Astrocyte of the cerebellum (primary cell): ENCODE data around the gene ACACB.

ENCODE experiments used
- DNase-seq: peaks from one replicate; pipeline ENCODE4 v3.0.0-alpha.2; 2011; ENCODE audit warnings: low read depth
- H3K4me3 ChIP-seq: 2 replicates; pipeline ENCODE4 v1.5.1; 2011; ENCODE audit warnings: mild to moderate bottlenecking, low read depth, low read length, moderate library complexity
- in situ Hi-C: cut with HindIII; loops from 2 replicates; pipeline ENCODE4 v1.10.0; 2017; ENCODE audit warnings: low sequenced_read_pairs
- TF ChIP-seq, protein P1 (sequence below): IDR thresholded peaks from 2 replicates; pipeline ENCODE4 v1.5.1; 2012; ENCODE audit warnings: low read length, low read depth, moderate library complexity, mild to moderate bottlenecking; ENCODE audit errors: missing control alignments

ACACB gene

DNA sequence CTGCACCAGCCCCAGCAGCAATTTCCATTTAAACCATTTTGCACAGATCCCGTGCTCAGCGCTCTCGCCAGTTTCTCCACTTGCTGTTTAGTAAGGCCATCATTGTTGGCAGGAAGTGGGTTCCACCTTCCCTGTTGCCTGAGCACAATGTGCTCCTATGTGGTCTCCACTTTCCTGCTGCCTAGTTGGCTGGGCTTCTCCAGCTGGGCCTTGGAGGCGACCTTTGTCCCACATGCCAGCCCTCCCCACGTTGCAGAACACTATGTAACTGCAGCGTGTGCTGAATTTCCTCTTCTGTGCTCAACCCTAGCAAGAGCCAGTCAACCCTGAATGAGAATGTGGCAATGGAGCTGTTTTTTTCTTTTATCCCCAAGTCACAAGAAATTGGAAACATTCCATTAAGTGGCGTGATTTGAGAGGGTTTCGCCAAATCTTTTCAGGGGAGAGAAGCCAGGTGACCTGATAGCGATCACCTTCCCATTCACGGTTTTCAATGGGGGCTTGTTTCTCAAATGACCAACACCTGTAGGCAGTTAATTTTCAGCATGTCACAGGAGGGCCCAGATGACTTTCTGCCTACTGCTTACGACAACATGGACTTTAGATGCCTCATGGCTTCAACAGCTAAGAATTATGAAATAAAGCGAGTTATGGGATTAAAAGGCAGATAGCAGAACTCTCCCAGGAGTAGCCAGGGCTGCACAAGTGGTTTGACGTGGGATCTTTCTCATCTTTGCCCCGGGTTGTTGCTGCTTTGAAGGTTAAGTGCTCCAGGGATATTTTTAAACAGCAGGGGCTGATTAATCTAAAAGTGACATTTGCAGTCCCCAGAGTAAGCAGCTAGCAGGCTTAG, at the start of gene ACACB:
Gene ACACB (plus strand): TSS at position 830 of the 853 bp plus-strand sequence. CDS start 22,819 bp downstream, outside the sequence.
- in situ Hi-C loops = loop anchor here (25.0 kb wide), 1 partner anchor 271 kb away; no protein-coding TSS in a partner anchor
- DNase-seq = no peak
- no peak within 1 kb of the TSS for H3K4me3 ChIP-seq
- TF ChIP-seq, protein P1, sequence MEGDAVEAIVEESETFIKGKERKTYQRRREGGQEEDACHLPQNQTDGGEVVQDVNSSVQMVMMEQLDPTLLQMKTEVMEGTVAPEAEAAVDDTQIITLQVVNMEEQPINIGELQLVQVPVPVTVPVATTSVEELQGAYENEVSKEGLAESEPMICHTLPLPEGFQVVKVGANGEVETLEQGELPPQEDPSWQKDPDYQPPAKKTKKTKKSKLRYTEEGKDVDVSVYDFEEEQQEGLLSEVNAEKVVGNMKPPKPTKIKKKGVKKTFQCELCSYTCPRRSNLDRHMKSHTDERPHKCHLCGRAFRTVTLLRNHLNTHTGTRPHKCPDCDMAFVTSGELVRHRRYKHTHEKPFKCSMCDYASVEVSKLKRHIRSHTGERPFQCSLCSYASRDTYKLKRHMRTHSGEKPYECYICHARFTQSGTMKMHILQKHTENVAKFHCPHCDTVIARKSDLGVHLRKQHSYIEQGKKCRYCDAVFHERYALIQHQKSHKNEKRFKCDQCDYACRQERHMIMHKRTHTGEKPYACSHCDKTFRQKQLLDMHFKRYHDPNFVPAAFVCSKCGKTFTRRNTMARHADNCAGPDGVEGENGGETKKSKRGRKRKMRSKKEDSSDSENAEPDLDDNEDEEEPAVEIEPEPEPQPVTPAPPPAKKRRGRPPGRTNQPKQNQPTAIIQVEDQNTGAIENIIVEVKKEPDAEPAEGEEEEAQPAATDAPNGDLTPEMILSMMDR = no peak

DNA sequence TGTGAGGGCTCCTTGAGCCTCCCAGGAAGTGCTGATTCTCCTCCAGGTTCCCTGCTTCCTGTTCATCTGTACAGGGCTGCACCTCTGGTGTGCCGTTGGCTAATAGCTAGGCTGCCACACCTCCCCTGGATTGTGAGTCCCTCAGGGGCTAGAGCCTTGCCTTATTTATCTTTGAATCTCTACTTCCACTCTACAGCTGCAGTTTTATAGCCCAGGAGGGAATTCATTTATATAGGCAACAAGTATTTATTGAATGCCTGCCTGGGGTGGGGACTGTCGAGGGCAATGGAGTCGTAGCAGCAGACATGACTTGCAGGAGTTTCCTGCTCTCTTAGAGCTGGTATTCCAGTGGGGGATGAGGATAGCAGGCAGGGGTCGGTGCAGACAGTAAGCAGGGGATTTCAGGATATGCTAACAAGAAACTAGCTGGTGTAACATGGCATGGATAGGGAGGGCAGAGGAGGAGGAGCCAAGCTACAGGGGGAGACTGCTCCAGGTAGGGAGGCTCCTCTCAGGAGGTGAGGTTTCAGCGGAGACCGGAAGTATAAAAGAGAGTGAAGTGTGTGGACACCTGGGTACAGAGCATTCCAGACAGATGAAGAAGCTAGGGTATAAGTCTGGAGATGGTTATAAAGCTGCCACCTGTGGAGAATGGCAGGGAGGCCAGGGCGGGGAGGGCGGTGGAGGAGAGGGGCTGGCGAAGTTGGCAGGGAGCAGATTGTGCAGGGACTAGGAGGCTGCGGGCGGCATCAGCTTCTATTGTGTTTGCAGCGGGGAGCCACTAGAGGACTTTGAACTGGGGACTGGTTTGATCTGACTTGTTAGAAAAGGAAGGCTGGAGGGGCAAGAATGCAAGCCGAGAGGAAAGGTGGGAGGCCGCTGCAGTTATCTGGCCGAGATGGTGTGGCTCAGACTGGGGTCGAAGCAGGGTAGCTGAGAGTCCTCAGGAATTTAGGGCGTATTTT, 46.8 kb upstream of the ACACB start:
- no peak overlapping the region for H3K4me3 ChIP-seq
- in situ Hi-C loops = no loop called here
- TF ChIP-seq, protein P1 = no peak
- DNase-seq = no peak

DNA sequence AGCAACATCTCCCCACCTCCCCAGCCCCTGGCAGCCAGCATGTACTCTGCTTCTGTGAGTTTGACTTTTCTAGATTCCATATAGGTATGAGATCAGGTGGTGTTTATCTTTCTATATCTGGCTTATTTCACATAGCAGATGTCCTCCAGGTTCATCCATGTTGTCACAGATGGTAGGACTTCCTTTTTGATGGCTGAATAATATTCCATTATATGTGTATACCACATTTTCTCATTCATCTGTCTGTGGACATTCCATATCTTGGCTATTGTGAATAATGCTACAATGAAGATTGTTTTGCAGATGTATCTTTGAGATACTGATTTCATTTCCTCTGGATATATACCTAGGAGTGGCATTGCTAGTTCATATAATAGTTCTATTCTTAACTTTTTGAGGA, 41.5 kb upstream of the ACACB start:
- no peak overlapping the region for H3K4me3 ChIP-seq
- TF ChIP-seq, protein P1 = no peak
- in situ Hi-C loops = no loop called here
- DNase-seq = no peak

DNA sequence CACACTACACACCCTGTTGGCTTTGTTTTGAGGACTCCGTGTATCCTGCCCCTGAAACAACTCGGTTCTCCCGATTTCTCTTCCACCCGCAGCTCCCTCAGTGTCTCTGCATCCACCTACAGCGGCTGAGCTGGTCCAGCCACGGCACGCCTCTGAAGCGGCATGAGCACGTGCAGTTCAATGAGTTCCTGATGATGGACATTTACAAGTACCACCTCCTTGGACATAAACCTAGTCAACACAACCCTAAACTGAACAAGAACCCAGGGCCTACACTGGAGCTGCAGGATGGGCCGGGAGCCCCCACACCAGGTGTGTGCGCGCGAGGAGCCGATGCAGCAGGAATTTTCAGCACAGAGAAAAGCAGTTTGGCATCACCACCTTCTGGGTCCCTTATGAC, 33.6 kb upstream of the ACACB start:
- TF ChIP-seq, protein P1 = no peak
- no peak overlapping the region for H3K4me3 ChIP-seq
- DNase-seq = no peak
- in situ Hi-C loops = no loop called here

DNA sequence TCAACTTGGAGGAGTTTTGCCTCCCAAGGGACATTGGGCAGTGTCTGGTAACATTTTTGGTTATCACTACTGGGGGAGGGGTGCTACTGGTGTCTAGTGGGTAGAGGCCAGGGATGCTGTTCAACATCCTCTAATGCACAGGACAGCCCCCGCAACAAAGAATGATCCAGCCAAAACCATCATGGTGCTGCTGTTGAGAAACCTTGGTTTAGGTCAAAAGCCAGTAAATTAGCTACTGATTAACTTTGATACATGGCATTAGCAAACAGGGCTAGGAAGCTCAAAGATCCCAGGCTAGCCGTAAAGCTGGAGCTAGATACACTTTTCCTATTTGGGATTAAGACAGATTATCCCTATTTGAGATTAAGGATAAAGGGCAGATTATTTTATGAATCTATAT, 32.0 kb upstream of the ACACB start:
- in situ Hi-C loops = no loop called here

DNA sequence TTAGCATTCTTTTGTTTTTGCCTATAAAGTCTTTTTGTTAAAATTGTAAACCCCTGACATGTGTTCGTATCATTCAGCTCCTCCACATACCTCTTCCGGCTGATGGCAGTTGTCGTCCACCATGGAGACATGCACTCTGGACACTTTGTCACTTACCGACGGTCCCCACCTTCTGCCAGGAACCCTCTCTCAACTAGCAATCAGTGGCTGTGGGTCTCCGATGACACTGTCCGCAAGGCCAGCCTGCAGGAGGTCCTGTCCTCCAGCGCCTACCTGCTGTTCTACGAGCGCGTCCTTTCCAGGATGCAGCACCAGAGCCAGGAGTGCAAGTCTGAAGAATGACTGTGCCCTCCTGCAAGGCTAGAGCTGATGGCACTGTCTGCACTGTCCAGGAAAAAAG, 30.8 kb upstream of the ACACB start:
- TF ChIP-seq, protein P1 = no peak
- no peak for DNase-seq
- in situ Hi-C loops = no loop called here
- H3K4me3 ChIP-seq = no peak overlapping the region

More for the DNA sequence above, 32.0 kb upstream of the ACACB start:
- no peak overlapping the region for H3K4me3 ChIP-seq
- TF ChIP-seq, protein P1 = no peak
- no peak for DNase-seq
